Endothelial cell (in vitro differentiated cells): Measurements from ENCODE around the gene CHRNA4. TPM values are rescaled to one million over a fixed set of nuclear protein-coding genes. Genes with fewer than 3 reads are reported as not detected.

Experiments
- DNase-seq: peaks from one replicate; pipeline ENCODE4 v3.0.0; 2021; ENCODE audit warnings: low spot score
- H3K27ac Mint-ChIP-seq: one replicate; pipeline ENCODE4 v1.8.0; 2021; ENCODE audit warnings: mixed read lengths, inconsistent platforms; ENCODE audit not compliant: unreplicated experiment
- H3K27me3 Mint-ChIP-seq: one replicate; pipeline ENCODE4 v1.8.0; 2021; ENCODE audit warnings: mild to moderate bottlenecking, moderate library complexity, mixed read lengths, inconsistent platforms; ENCODE audit not compliant: unreplicated experiment
- H3K36me3 Mint-ChIP-seq: one replicate; pipeline ENCODE4 v1.8.0; 2021; ENCODE audit warnings: mild to moderate bottlenecking, low read depth, mixed read lengths, inconsistent platforms; ENCODE audit not compliant: unreplicated experiment
- H3K4me1 Mint-ChIP-seq: one replicate; pipeline ENCODE4 v1.8.0; 2021; ENCODE audit warnings: mild to moderate bottlenecking, mixed read lengths, inconsistent platforms; ENCODE audit not compliant: unreplicated experiment
- H3K4me3 Mint-ChIP-seq: one replicate; pipeline ENCODE4 v1.8.0; 2021; ENCODE audit warnings: mild to moderate bottlenecking, mixed read lengths, inconsistent platforms; ENCODE audit not compliant: unreplicated experiment
- H3K9me3 Mint-ChIP-seq: one replicate; pipeline ENCODE4 v1.8.0; 2021; ENCODE audit warnings: mixed read lengths, inconsistent platforms; ENCODE audit not compliant: unreplicated experiment
- long read RNA-seq: library from polyadenylated mRNA; unstranded; transcript quantifications from one replicate; pipeline ENCODE4 v2.0.0, GENCODE V29; 2020; ENCODE audit not compliant: unreplicated experiment
- total RNA-seq: library from RNA; stranded (reverse); fragmentation: NEBNext Ultra II Directional; extraction: Animal tissue kit (Norgen Biotek cat#: 25700); gene quantifications from one replicate; pipeline ENCODE4 v1.2.1, GENCODE V29; 2021; ENCODE audit not compliant: unreplicated experiment
- TF ChIP-seq, protein P1 (sequence below): fragments of 200-600 bp; sonication (generic); IDR thresholded peaks from one replicate; pipeline ENCODE4 v1.5.0; 2021; ENCODE audit warnings: antibody characterized with exemption; ENCODE audit not compliant: unreplicated experiment

CHRNA4 gene
- 2.6 TPM for total RNA-seq
- long read RNA-seq = 0 reads

DNA sequence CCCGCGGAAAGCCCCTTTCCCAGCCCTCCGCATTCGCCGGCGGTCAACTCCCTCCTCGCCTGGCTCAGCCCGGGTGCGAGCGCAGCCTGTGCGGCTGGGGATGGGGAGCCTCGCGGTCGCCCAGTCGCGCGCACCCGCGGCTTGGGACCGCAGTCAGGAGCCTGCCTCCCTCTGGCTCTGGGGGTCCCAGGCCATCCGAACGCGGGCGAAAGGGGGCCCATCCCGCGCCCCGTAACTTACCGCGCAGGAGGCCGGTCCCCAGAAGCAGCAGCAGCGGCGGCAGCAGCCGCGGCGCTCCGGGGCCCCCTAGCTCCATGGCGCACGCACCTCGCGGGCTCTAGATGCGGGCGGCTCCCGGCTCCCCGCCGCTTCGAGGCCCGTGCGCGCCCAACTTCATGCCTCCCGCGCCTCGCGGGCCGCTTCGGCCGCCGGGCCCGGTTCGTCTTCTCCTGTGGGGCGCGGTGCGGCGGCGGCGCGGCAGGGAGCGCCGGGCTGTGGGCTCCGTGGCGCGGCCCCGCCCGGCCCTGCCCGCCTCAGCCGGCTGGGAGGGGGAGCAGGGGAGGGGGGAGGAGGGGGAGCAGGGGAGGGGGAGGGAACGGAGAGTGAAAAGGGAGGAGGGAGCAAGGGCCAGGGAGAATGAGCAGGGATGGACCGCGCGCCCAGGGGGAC lies at the start of gene CHRNA4:
CHRNA4 (minus strand) TSS at position 500 of the 669 bp plus-strand sequence; CDS start at position 316, 184 bp downstream.
- peak; percentile 36 for DNase-seq
- Mint-ChIP-seq H3K36me3 (no peaks in the 10 kb centered on the region), H3K4me1 (no peaks in the 10 kb centered on the region), H3K9me3 (no peaks in the 10 kb centered on the region), H3K27me3 (peaks cover 7% of the 10 kb centered on the region), H3K27ac (no peak within 1 kb of the TSS), H3K4me3 (no peak within 1 kb of the TSS)
- TF ChIP-seq, protein P1, sequence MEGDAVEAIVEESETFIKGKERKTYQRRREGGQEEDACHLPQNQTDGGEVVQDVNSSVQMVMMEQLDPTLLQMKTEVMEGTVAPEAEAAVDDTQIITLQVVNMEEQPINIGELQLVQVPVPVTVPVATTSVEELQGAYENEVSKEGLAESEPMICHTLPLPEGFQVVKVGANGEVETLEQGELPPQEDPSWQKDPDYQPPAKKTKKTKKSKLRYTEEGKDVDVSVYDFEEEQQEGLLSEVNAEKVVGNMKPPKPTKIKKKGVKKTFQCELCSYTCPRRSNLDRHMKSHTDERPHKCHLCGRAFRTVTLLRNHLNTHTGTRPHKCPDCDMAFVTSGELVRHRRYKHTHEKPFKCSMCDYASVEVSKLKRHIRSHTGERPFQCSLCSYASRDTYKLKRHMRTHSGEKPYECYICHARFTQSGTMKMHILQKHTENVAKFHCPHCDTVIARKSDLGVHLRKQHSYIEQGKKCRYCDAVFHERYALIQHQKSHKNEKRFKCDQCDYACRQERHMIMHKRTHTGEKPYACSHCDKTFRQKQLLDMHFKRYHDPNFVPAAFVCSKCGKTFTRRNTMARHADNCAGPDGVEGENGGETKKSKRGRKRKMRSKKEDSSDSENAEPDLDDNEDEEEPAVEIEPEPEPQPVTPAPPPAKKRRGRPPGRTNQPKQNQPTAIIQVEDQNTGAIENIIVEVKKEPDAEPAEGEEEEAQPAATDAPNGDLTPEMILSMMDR = no peak

GRCh38 chr20:63409834-63410435 lies 48.8 kb upstream of the CHRNA4 start:
- H3K9me3 Mint-ChIP-seq = no peaks in the 10 kb centered on the region
- peaks cover 6% of the 10 kb centered on the region for H3K4me1 Mint-ChIP-seq
- no peak overlapping the region for H3K4me3 Mint-ChIP-seq
- DNase-seq = no peak
- H3K36me3 Mint-ChIP-seq = peaks cover 4% of the 10 kb centered on the region
- TF ChIP-seq, protein P1 = no peak
- H3K27me3 Mint-ChIP-seq = peaks cover 5% of the 10 kb centered on the region
- no peak overlapping the region for H3K27ac Mint-ChIP-seq

DNA sequence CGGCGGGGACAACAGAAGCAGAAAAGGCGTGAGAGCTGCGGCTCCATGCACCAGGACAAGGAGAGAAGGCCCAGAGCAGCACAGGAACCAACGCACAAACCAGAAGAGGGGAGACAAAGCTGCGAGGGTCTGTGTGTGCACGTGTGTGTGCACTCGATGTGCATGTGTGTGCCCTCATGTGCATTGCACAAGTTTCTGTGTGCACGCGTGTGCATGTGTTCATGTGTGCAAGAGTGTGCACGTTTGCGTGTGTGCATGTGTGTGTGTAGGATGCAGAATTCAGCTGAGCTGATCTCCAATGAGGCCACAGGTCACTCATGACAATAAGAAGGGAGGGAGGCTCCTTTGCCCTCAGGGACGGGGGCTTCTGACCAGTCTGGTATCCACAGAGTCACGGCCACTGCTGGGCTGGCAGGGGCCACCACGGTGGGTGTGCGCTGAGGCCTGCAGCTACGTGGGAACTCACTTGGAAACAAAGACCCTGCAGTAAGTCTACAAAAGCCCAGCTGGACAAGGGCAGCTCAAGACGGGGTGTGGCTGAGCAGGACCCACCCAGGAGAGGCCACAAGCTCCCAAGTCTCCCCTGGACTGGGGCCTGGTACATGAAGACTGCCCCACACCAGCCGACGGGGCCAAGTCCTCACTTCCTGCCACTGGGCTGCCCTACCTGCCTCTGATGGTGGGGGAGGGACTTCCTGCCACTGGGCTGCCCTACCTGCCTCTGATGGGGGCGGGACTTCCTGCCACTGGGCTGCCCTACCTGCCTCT lies 48.1 kb upstream of the CHRNA4 start:
- Mint-ChIP-seq H3K36me3 (peaks cover 4% of the 10 kb centered on the region), H3K4me1 (peaks cover 6% of the 10 kb centered on the region), H3K27ac (no peak overlapping the region), H3K27me3 (peaks cover 5% of the 10 kb centered on the region), H3K9me3 (no peaks in the 10 kb centered on the region), H3K4me3 (no peak overlapping the region)
- no peak for DNase-seq
- TF ChIP-seq, protein P1 = no peak

DNA sequence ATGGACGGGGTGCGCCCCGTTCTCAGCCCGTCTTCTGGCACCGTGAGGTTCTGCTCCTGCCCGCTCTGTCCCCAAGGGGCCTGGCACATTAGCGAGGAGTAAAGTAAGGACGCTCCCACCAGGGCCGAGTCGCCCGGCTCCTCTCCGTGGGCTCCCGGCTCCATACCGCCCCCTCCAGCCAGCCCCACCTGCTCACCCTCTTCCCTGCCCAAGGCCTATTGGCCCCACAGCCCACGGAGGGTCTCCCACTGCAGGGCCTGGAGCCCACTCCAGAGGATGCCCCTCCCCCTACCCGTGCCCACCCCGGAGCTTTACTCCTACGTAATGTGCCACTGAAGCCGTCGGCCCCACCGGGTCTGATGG lies 47.5 kb upstream of the CHRNA4 start:
- Mint-ChIP-seq H3K36me3 (peaks cover 4% of the 10 kb centered on the region), H3K27me3 (peaks cover 5% of the 10 kb centered on the region), H3K4me3 (no peak overlapping the region), H3K9me3 (no peaks in the 10 kb centered on the region), H3K27ac (no peak overlapping the region), H3K4me1 (peaks cover 6% of the 10 kb centered on the region)
- DNase-seq = no peak
- TF ChIP-seq, protein P1 = no peak
